Activated CD8-positive, alpha-beta memory T cell treated with anti-CD3 and anti-CD28 coated beads for 1 hour (primary cell): Measurements from ENCODE around the gene THSD8.

ENCODE experiments used
- DNase-seq, 2 donors: peaks; one replicate each; pipeline ENCODE4 v3.0.0-alpha.2; 2020; ENCODE audit warnings: low read depth in 1 of 2; ENCODE audit errors: extremely low read depth in 1 of 2

THSD8 gene

GRCh38 chr19:12801466-12802266 is at the start of gene THSD8, which contains the start of gene PRDX2:
TSS of gene THSD8 (plus strand) at chr19:12802069. CDS start at chr19:12802072, 3 bp downstream.
TSS of gene PRDX2 (minus strand) at chr19:12801800. CDS start at chr19:12801261, 539 bp downstream.
- DNase-seq, result peak in 1 of 2 donors; percentile 64

GRCh38 chr19:12754465-12755196 is 47.2 kb upstream of the THSD8 start:
- DNase-seq, result no peak

- DNase-seq, result no peak
Measured at GRCh38 chr19:12756150-12756883, 45.6 kb upstream of the THSD8 start.

- no peak for DNase-seq
Measured at GRCh38 chr19:12757544-12758274, 44.2 kb upstream of the THSD8 start.

- no peak for DNase-seq
Measured at GRCh38 chr19:12759686-12760085, 42.2 kb upstream of the THSD8 start.

- no peak for DNase-seq
Measured at GRCh38 chr19:12763100-12763499, 38.8 kb upstream of the THSD8 start.

- no peak for DNase-seq
Measured at GRCh38 chr19:12764698-12765097, 37.2 kb upstream of the THSD8 start.

- DNase-seq, result peak; percentile 50 to 57
Measured at GRCh38 chr19:12766051-12766521, 35.8 kb upstream of the THSD8 start.

GRCh38 chr19:12767150-12767549 is 34.7 kb upstream of the THSD8 start:
- DNase-seq, result no peak

GRCh38 chr19:12767666-12768065 is 34.2 kb upstream of the THSD8 start:
- no peak for DNase-seq

GRCh38 chr19:12769689-12770088 is 32.2 kb upstream of the THSD8 start:
- no peak for DNase-seq

GRCh38 chr19:12770922-12771321 is 30.9 kb upstream of the THSD8 start:
- DNase-seq, result no peak

- DNase-seq, result no peak
Measured at GRCh38 chr19:12772323-12772722, 29.5 kb upstream of the THSD8 start.

- no peak for DNase-seq
Measured at GRCh38 chr19:12773571-12773970, 28.3 kb upstream of the THSD8 start.

- no peak for DNase-seq
Measured at GRCh38 chr19:12774588-12775555, 27.0 kb upstream of the THSD8 start, which contains the start of gene HOOK2. TSS of gene HOOK2 (minus strand) at chr19:12775552. CDS start at chr19:12775449, 103 bp downstream.

- DNase-seq, result peak in 1 of 2 donors; percentile 77
Measured at GRCh38 chr19:12777217-12778016, 24.5 kb upstream of the THSD8 start.

- DNase-seq, result no peak
Measured at GRCh38 chr19:12778017-12778904, 23.6 kb upstream of the THSD8 start.

- no peak for DNase-seq
Measured at GRCh38 chr19:12778905-12779161, 23.0 kb upstream of the THSD8 start.
